IPS-18c (cell line): Measurements from ENCODE around the gene MTERF1.
A peak's percentile ranks its signal among the peaks of the same experiment; 100 is the strongest.
"Not testable (repeated sequence)": the region's sequence is repeated elsewhere in the genome, so short reads cannot be mapped to it uniquely, and the experiment has no call there.

Experiments used
- H3K4me3 ChIP-seq: 2 replicates; pipeline ENCODE4 v1.7.0; 2013; ENCODE audit warnings: low read depth, mild to moderate bottlenecking, low read length, moderate library complexity; ENCODE audit not compliant: insufficient read depth
- H3K9me3 ChIP-seq: one replicate; pipeline ENCODE4 v1.6.1; 2013; ENCODE audit warnings: mild to moderate bottlenecking, low read length, moderate library complexity; ENCODE audit not compliant: control insufficient read depth, insufficient read depth

MTERF1 gene, protein sequence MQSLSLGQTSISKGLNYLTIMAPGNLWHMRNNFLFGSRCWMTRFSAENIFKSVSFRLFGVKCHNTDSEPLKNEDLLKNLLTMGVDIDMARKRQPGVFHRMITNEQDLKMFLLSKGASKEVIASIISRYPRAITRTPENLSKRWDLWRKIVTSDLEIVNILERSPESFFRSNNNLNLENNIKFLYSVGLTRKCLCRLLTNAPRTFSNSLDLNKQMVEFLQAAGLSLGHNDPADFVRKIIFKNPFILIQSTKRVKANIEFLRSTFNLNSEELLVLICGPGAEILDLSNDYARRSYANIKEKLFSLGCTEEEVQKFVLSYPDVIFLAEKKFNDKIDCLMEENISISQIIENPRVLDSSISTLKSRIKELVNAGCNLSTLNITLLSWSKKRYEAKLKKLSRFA

DNA sequence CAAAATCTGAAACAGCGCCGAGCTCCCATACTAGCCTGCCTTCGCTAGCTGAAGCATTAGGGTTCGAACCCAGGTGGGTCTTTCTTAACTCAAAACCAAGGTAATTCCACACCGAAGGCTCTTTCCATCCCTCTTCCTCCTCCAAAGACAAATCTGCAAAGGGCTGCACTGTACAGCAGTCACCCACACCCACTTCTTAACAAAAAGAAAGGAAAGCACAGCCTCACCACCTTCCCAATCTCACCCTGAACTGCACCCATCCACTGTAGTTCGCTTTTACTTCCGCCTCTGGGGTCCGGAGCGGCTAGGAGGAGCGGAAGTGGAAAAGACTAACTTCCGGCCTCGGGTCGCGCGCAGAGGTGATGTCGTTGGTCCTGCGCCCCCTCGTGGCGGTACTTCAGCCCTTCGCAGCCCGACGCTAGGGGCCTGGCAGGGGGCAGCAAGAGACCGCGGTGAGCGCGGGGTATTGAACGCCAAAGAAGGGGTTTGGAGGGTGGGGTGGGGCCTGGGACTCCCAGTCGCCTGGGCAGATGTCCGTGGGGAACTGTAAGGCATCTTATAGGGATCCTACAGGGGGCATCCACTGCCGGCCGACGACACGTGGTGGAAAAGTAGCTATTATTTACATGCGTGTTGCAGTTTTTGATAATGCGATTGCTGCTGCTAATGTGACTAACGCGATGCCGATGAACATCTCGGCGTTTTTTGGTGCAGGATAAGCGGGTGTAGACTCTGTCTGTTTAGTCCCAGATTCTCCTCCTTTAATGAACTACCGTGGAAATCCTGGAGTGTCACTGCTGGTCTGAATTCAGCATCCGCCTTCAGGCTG lies at the start of gene MTERF1:
TSS of gene MTERF1 (minus strand) at position 290 of the 829 bp plus-strand sequence. CDS start 619 bp downstream, outside the sequence.
- H3K4me3 ChIP-seq: peak within 1 kb of the TSS; percentile 92

DNA sequence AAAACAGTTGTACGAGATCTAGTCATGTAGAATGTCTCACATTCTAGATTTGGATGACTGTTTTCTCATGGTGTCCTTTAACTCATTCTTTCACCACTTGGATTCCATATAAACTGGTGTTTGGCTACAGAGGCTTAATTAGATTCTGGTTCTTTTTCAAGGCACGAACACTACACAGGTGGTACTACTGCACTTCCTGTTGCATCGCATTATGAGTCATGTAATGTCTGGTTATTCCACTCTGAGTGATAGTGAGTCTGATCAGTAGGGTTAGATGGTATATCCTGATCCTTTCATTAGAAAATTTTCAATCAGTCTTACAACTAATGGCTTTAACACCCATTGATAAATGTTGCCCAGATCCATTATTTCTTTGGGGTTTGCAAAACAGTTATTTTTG lies 49.0 kb upstream of the MTERF1 start:
- Histone ChIP-seq H3K4me3 (no peak overlapping the region), H3K9me3 (no peaks in the 10 kb centered on the region)

More for the DNA sequence above, at the start of gene MTERF1:
- no peaks in the 10 kb centered on the region for H3K9me3 ChIP-seq

DNA sequence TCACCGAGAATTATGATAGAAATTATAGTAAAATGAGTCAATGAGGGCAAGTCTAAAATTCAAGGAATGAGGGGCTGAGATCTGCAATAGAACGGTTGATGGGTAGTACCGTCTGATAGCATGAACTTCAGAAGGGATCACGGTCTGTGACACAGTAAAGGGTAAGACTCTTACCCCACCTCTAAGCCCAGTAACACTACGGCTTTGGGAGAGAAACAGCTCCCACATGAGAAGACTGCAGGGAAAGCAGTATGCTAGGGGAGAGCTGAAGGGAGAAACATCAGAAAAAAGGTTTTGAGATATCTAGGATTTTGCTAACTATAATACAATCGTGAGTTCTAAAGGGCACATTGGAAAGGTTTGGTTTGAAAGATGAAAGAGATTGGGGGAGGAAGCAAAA lies 47.4 kb upstream of the MTERF1 start:
- no peaks in the 10 kb centered on the region for H3K9me3 ChIP-seq
- H3K4me3 ChIP-seq: no peak overlapping the region

DNA sequence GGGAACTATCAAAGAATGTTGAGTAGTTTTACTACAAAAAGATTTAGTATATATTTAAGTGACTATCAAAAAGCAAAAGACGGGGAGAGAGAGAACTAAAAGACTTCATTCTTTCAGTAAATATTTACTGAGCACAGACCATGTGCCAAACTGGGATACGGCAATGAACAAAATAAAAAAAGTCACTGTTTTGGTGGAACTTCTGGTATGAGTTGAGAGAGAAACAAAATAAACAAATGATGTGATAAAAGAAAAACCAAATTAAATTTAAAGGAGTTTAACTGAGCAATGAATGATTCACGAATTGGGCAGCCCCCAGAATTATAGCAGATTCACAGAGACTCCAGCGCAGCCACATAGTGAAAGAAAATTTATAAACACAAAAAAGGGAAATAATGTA lies 42.4 kb upstream of the MTERF1 start:
- H3K4me3 ChIP-seq: no peak overlapping the region
- H3K9me3 ChIP-seq: no peaks in the 10 kb centered on the region

DNA sequence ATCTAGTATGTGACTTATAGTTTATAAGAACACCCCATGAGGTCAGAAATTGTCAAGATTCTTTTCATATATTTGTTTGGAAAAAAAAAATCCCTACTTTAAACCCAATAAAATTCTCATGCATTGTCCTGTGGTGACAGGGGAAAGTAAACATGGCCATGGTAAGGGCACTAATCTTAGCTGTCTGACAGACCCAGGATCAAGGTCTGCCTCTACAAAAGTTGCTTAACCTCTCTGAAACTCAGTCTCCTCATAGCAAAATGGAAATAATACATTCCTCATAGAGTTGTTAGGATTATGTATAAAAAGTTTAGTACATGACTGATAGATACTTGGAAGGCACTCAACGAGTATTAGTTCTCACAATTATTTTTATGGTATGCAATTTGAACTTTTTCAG lies 37.9 kb upstream of the MTERF1 start:
- no peaks in the 10 kb centered on the region for H3K9me3 ChIP-seq
- H3K4me3 ChIP-seq: no peak overlapping the region

DNA sequence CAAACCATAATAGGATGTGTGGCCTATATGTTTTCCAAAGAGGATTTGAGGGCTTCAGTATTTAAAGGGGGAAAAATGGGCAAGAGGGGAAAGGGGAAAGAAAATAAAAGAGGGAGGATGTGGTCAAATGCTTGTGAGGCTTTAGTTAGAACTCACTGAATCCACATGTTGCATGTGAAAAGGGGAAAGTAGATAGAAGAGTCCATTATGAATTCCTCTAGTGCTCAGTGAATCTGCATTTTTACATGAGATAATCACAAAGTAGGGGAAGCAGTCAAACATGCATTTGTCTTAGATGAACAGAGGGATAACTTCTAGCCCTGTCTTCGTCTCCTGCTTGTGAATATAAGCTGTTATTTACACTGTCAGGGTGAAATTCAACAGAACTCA lies 35.5 kb upstream of the MTERF1 start:
- no peak overlapping the region for H3K4me3 ChIP-seq
- no peaks in the 10 kb centered on the region for H3K9me3 ChIP-seq

DNA sequence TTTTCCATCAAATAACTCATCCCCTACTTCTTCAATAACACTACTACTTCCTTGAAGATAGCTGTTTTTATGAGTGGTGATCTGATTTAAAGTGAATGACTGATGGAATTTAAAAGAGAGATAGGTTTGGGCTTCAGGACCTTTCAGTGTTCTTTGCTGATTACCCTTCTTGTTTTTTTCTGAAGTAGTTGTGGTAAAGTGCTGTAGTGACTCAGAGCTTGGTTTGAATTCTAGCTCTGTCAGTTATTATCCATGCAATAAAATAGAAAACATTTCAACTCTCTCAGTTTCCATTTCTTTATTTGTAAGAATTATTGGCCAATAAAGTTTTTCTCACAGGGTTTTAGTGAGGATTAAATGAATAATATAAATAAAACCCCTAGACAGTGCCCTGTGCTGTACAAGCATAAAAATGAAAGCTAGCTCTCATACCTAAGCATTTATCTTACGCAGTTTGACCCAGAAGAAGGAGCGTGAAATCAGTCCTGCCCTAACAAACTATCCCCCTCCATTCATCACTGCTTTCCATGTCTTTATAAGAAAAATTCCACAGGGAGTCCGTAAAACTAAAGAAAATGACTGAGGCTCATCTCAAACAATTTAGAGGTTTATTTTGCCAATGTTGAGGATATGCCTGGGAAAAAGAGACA lies 35.0 kb upstream of the MTERF1 start:
- no peak overlapping the region for H3K4me3 ChIP-seq
- no peaks in the 10 kb centered on the region for H3K9me3 ChIP-seq

DNA sequence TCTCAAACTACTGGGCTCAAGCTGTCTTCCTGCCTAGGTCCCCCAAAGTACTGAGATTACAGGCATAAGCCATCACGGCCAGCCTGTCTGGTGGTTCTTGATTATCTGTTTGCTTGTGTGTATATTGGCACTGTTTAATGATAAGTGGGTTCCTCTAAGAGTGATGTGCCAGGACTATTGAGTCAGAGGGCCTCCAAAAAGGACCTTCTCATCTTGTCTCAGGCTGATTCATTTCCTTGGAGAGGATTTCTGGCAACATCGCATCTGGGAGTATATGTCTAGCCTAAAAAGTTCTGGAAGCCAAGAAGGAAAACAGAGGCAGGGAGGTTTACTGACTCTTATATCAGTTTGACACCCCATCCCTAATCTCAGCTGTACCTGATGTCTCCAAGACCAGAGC lies 33.1 kb upstream of the MTERF1 start:
- Histone ChIP-seq H3K9me3 (no peaks in the 10 kb centered on the region), H3K4me3 (no peak overlapping the region)

DNA sequence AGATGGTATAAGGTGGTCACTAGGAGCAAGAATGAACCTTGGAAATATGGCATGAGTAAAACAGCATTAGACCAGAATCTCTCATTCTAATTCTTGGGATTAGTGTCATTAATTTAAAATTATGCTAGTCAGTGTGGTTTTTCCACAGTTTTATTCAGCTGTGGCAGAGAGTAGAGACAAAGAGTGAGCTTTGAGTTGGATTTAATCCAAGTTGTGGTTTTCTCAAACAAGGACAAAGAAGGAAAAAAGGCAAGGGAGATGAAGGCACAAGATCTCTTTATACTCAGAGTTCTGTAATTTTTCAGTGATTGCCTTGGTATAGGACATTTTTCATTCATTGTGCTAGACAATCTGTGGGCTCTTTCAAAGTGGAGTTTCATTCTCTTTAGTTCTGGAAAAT lies 32.0 kb upstream of the MTERF1 start:
- Histone ChIP-seq H3K4me3 (no peak overlapping the region), H3K9me3 (no peaks in the 10 kb centered on the region)

DNA sequence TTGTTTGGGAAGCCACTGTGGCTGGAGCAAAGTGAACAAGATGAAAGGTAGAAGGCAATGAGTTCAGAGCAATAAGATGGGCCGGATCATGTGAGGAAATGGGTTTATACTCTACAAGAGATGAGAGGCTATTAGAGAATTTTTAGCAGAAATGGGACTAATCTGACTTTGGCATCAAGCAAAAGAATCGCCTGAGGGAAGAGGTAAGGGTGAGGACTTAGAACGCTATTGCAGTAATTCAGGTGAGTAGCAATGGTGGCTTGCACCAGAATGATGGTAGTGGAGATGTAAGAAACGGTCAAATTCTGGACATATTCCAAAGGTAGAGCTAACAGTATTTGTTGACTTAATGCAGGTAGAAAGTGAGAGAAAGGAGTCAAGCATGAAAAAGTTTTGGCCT lies 30.6 kb upstream of the MTERF1 start:
- H3K4me3 ChIP-seq: no peak overlapping the region
- no peaks in the 10 kb centered on the region for H3K9me3 ChIP-seq

DNA sequence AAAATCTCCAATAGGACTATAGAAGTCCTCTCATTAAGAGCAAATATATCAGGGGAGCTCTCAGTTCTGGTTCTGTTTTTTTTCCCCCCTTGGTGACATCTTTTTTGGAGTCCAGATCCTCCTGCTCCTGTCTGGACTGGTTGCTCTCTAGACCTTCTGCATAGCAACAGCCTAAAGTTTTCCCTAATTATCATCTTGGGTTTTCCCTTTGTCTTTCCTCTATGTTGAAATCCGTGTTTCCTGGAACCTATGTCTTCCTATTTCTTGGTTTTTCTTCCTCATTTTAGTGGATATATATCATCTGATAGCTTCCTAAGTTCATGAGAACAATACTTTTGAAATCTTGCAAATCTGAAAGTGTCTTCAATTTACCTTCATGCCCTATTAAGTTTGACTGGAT lies 29.7 kb upstream of the MTERF1 start:
- no peaks in the 10 kb centered on the region for H3K9me3 ChIP-seq
- H3K4me3 ChIP-seq: no peak overlapping the region

DNA sequence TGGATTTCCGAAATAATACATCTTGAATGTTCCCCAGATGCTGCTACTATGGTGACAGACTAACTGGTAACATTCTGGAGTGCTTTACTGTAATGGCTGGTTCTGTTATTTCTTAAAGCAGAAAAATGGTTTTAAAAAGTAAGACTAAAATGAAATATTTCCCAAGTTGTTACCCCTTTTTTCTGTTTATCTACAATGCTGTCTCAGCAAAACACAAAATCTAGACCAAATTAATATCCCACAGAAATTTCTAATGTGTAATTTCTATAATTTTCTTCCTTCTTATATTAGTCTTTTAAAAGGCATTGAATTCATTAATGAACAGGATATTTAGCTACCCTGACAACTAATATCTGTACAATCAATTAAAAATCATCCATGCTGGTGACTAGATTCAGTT lies 19.1 kb upstream of the MTERF1 start:
- no peaks in the 10 kb centered on the region for H3K9me3 ChIP-seq

DNA sequence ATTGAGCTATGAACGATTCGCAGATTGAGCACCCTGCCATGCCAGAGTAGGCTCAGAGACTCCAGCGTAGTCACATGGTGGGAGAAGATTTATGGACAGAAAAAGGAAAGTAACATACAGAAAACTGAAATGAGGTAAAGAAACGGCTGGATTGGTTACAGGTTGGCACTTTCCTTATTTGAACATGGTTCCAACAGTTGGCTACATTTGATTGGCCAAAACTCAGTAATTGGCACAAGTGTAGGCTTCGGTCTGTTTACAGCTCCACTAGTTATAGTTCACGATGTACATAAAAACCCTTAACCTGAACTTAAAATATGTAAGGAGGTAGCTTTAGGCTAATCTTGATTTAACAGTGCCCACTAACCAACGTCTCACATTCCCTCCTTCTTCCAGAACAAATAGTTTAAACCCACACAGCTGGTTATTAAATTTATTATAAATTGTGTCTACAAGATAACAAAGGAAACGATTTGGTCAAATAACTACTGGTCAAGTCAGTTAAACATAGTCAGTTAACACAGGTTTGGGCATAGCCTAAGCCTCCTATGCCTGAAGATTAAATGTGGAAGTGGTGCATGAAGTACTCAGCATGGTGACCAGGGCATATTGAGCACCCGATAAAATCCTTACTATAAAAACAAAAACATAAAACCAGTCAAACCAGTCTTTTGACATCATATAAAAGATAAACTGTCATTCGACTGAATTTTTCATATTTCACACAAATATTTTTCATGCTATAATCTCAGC lies 17.9 kb upstream of the MTERF1 start:
- no peaks in the 10 kb centered on the region for H3K9me3 ChIP-seq
- no peak overlapping the region for H3K4me3 ChIP-seq

More for the DNA sequence above, 19.1 kb upstream of the MTERF1 start:
- no peak overlapping the region for H3K4me3 ChIP-seq

DNA sequence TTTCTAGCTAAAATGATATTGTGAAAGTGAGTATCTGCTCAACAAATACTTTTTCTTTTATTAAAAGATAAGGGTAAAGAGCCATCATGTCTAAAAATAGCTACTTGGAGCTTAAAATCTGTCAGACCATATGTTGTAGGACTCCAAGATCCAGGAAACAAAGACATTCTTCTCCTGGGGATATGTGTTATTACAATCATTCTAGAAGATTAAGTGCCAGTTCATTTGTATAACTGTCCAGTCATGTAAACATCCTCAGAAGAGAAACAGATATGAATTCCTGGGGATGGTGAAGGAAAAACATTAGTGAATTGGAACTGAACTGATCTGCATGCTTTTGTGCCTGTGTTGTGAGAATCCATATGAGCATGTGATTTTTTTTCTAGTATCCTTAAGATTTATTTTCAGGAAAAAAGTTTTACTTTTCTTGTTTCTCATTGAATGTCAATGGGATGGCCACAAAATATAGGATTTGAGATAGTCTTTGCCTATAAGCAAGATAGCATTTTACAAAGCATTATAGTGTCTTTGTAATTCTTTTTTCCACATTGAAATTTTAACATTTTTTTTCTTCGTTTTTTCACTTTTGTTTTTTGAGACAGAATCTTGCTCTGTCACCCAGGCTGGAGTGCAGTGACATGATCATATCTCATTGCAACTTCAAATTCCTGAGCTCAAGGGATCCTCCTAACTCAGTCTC lies 14.4 kb upstream of the MTERF1 start:
- no peak overlapping the region for H3K4me3 ChIP-seq
- no peaks in the 10 kb centered on the region for H3K9me3 ChIP-seq

DNA sequence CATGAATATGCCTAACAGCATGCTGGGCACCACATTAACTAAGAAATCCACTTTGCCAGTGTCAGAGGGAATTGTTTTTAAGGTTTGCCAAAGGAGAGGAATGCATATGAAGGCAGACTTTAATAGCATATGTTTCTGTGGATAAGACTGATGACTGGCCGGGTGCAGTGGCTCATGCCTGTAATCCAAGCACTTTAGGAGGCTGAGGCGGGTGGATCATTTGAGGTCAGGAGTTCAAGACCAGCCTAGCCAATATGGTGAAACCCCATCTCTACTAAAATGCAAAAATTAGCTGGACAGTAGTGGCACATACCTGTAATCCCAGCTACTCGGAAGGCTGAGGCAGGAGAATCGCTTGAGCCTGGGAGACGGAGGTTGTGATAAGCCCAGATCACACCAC lies 13.2 kb upstream of the MTERF1 start:
- not testable (repeated sequence) for H3K4me3 ChIP-seq, H3K9me3 ChIP-seq

DNA sequence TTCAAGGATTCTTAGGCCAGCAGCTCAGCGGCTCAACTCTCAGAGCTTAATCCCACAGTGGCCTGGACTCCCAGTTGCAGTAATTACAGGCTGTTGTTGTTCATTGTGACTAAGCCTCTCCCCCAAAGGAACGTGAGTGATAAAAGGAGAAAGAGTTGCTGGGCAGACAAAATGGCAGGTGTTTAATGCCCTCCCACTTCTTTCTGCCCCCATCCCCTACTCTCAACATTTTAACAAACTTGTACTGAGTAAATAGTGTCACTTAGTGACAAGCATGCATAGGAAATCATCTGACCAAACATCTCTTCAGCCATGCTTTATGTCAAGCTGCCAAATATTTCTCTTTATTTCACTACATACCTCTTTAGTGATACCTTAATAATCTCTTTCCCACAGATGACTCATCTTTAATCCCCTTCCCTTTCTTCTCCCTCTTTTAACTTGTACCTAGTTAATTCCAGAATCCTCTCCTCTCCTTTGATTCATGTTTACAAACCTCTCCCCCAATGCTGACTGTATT lies 12.4 kb upstream of the MTERF1 start:
- Histone ChIP-seq H3K4me3 (no peak overlapping the region), H3K9me3 (peaks cover 2% of the 10 kb centered on the region)
